IMR-90 (cell line): ENCODE data around the gene ADGRG7. TPM values are rescaled to one million over a fixed set of nuclear protein-coding genes. Genes with fewer than 3 reads are reported as not detected.

Experiments used
- ATAC-seq: fragments of 200-7000 bp; cut with Tn5 transposase; 2 replicates; pipeline ENCODE4 v1.9.1; 2020; ENCODE audit warnings: low read depth, mild to moderate bottlenecking, moderate library complexity
- BruUV-seq: library from RNA; stranded (reverse); fragments of 400-500 nt; replicated peaks from 2 replicates; lab custom pipeline; 2021; lab: Mats Ljungman, UMichigan
- CTCF ChIA-PET: fragments of 300-600 bp; formaldehyde crosslinking; extraction: SDS; loops from one replicate; lab custom pipeline; 2021; ENCODE audit warnings: antibody characterized with exemption; lab: Yijun Ruan, JAX
- POLR2A ChIA-PET: fragments of 300-600 bp; sonication (Branson Sonifier 250); formaldehyde crosslinking; loops from one replicate; lab custom pipeline; 2022; ENCODE audit warnings: antibody characterized with exemption; ENCODE audit not compliant: unreplicated experiment; lab: Charles Lee
- DNase-seq: peaks from one replicate; pipeline ENCODE4 v3.0.0; 2013
- H2AFZ ChIP-seq: replicated peaks from 2 replicates; pipeline ENCODE3; 2013; ENCODE audit warnings: low read length, mild to moderate bottlenecking; ENCODE audit not compliant: poor library complexity
- H2AK5ac ChIP-seq: 2 replicates; pipeline ENCODE4 v1.6.1; 2013; ENCODE audit warnings: low read depth, low read length, inconsistent platforms
- H2AK9ac ChIP-seq: replicated peaks from 2 replicates; pipeline ENCODE3; 2013; ENCODE audit warnings: mild to moderate bottlenecking, low read depth, low read length, moderate library complexity; ENCODE audit not compliant: poor library complexity
- H2BK120ac ChIP-seq: 2 replicates; pipeline ENCODE4 v1.6.1; 2013; ENCODE audit warnings: low read depth, low read length, inconsistent platforms
- H2BK15ac ChIP-seq: 3 replicates; pipeline ENCODE4 v1.6.1; 2013; ENCODE audit warnings: low read depth, low read length, inconsistent platforms
- H2BK20ac ChIP-seq: 2 replicates; pipeline ENCODE4 v1.6.1; 2013; ENCODE audit warnings: low read depth, mild to moderate bottlenecking, inconsistent platforms, low read length, moderate library complexity
- H2BK5ac ChIP-seq: 2 replicates; pipeline ENCODE4 v1.6.1; 2013; ENCODE audit warnings: mild to moderate bottlenecking, low read depth, low read length, inconsistent platforms; ENCODE audit not compliant: poor library complexity, severe bottlenecking
- H3K14ac ChIP-seq: replicated peaks from 2 replicates; pipeline ENCODE4 v1.6.1; 2013; ENCODE audit warnings: low read depth, low read length, inconsistent platforms
- H3K18ac ChIP-seq: 2 replicates; pipeline ENCODE4 v1.6.1; 2013; ENCODE audit warnings: low read depth, low read length, control low read depth
- H3K23ac ChIP-seq: 2 replicates; pipeline ENCODE4 v1.6.1; 2013; ENCODE audit warnings: low read depth, low read length, inconsistent platforms
- H3K27ac ChIP-seq: 2 replicates; pipeline ENCODE4 v1.5.1; 2013; ENCODE audit warnings: mild to moderate bottlenecking, control low read depth, low read length; ENCODE audit not compliant: insufficient read depth
- H3K27me3 ChIP-seq: 2 replicates; pipeline ENCODE4 v1.6.1; 2013; ENCODE audit warnings: low read length; ENCODE audit not compliant: control insufficient read depth, insufficient read depth
- H3K36me3 ChIP-seq: 2 replicates; pipeline ENCODE4 v1.6.1; 2013; ENCODE audit warnings: low read length, mixed read lengths; ENCODE audit not compliant: control insufficient read depth, insufficient read depth
- H3K4ac ChIP-seq: 2 replicates; pipeline ENCODE4 v1.6.1; 2013; ENCODE audit warnings: low read depth, low read length, inconsistent platforms
- H3K4me1 ChIP-seq: 2 replicates; pipeline ENCODE4 v1.6.1; 2013; ENCODE audit warnings: low read length, mixed read lengths; ENCODE audit not compliant: control insufficient read depth, insufficient read depth
- H3K4me2 ChIP-seq: 2 replicates; pipeline ENCODE4 v1.6.1; 2013; ENCODE audit warnings: low read depth, mild to moderate bottlenecking, control low read depth, low read length, moderate library complexity
- H3K4me3 ChIP-seq: 2 replicates; pipeline ENCODE4 v1.5.1; 2013; ENCODE audit warnings: low read depth, mild to moderate bottlenecking, control low read depth, low read length, moderate library complexity; ENCODE audit not compliant: insufficient read depth
- H3K56ac ChIP-seq: 2 replicates; pipeline ENCODE4 v1.6.1; 2013; ENCODE audit warnings: low read length, inconsistent platforms; ENCODE audit not compliant: insufficient read depth; ENCODE audit errors: extremely low read depth
- H3K79me1 ChIP-seq, 2 experiments: 2 replicates each; pipeline ENCODE4 v1.6.1; 2013; ENCODE audit warnings: low read length in 2 of 2, inconsistent platforms in 1 of 2, low read depth in 1 of 2
- H3K9ac ChIP-seq: 2 replicates; pipeline ENCODE4 v1.6.1; 2013; ENCODE audit warnings: low read depth, low read length, control low read depth
- H3K9me1 ChIP-seq: 2 replicates; pipeline ENCODE4 v1.6.1; 2013; ENCODE audit warnings: low read length, inconsistent platforms; ENCODE audit not compliant: insufficient read depth
- H3K9me3 ChIP-seq: 2 replicates; pipeline ENCODE4 v1.6.1; 2013; ENCODE audit warnings: low read length; ENCODE audit not compliant: control insufficient read depth, insufficient read depth
- H4K20me1 ChIP-seq: 2 replicates; pipeline ENCODE4 v1.6.1; 2013; ENCODE audit warnings: low read length, inconsistent platforms; ENCODE audit not compliant: insufficient read depth
- H4K5ac ChIP-seq: 2 replicates; pipeline ENCODE4 v1.6.1; 2013; ENCODE audit warnings: mild to moderate bottlenecking, low read depth, low read length, control low read depth
- H4K8ac ChIP-seq, 2 experiments: 2 replicates each; pipeline ENCODE4 v1.6.1; 2013; ENCODE audit warnings: low read depth in 2 of 2, low read length in 2 of 2, control low read depth in 1 of 2, inconsistent platforms in 1 of 2
- H4K91ac ChIP-seq: 2 replicates; pipeline ENCODE4 v1.6.1; 2013; ENCODE audit warnings: low read depth, low read length, inconsistent platforms; ENCODE audit not compliant: insufficient read depth
- CTCF ChIP-seq: conservative IDR thresholded peaks from 2 replicates; pipeline ENCODE4 v1.5.1; 2012; ENCODE audit warnings: mild to moderate bottlenecking, low read depth, low read length, improper control_type of control experiment
- MXI1 ChIP-seq: IDR thresholded peaks from 2 replicates; pipeline ENCODE4 v1.6.1; 2012; ENCODE audit warnings: low read depth, mild to moderate bottlenecking, low read length, moderate library complexity, borderline replicate concordance
- NFE2L2 ChIP-seq: fragments of 150-350 bp; IDR thresholded peaks from 2 replicates; pipeline ENCODE4 v1.6.1; 2016; ENCODE audit warnings: low read depth, mild to moderate bottlenecking, low read length
- RAD21 ChIP-seq: IDR thresholded peaks from 2 replicates; pipeline ENCODE4 v1.6.1; 2012; ENCODE audit warnings: low read length, improper control_type of control experiment
- WGBS, 2 experiments: methylation state at CpG; one replicate each; pipeline versions ENCODE4 v1.1.5 to v1.1.7; 2013; ENCODE audit warnings: missing lambda C conversion rate in 2 of 2; ENCODE audit not compliant: insufficient read length in 1 of 2; ENCODE audit errors: extremely low coverage in 2 of 2; 5-methylcytosine and 5-hydroxymethylcytosine counted together
- dilution Hi-C: fragments of 300-500 bp; cut with HindIII; formaldehyde crosslinking; loops from one replicate; pipeline ENCODE4 v1.14.3; 2018; ENCODE audit warnings: low sequenced_read_pairs; ENCODE audit not compliant: unreplicated experiment
- in situ Hi-C: fragments of 300-500 bp; cut with MboI; formaldehyde crosslinking; loops from 3 replicates; pipeline ENCODE4 v1.14.3; 2019; ENCODE audit warnings: low sequenced_read_pairs, inconsistent platforms, mixed read lengths
- intact Hi-C: fragments of 100-400 bp; cut with micrococcal nuclease; formaldehyde crosslinking; loops from 2 replicates; pipeline ENCODE4 v1.10.0; 2022
- polyA plus RNA-seq, 3 experiments: library from polyadenylated mRNA; depleted of rRNA; stranded (reverse); fragments of >200 nt; gene quantifications; 2 replicates each; pipeline ENCODE4 v1.2.3, GENCODE V29; 2012; ENCODE audit warnings: low replicate concordance in 1 of 3
- total RNA-seq: library from RNA; depleted of rRNA; stranded (reverse); fragments of >200 nt; gene quantifications from 2 replicates; pipeline ENCODE4 v1.2.3, GENCODE V29; 2012

ADGRG7 gene
- total and polyA plus RNA-seq, 2 of the 4 experiments (the other 2 are of a cell fraction), result not detected

- no peak overlapping the region for H4K5ac ChIP-seq
- H3K18ac ChIP-seq, result no peak overlapping the region
- TF ChIP-seq MXI1, result no peak
- TF ChIP-seq RAD21, result no peak
- TF ChIP-seq NFE2L2, result no peak
- no peak for TF ChIP-seq CTCF
- no peak overlapping the region for H2AK5ac ChIP-seq
- no peak overlapping the region for H3K56ac ChIP-seq
- no peaks in the 10 kb centered on the region for H3K27me3 ChIP-seq
- no peaks in the 10 kb centered on the region for H3K9me1 ChIP-seq
- no peak overlapping the region for H3K9ac ChIP-seq
- no peak overlapping the region for H3K4me2 ChIP-seq
- H2BK5ac ChIP-seq, result no peak overlapping the region
- BruUV-seq, result no TSS peak
- intact Hi-C loops, result no loop called here
- H3K4me3 ChIP-seq, result no peak overlapping the region
- no peak overlapping the region for H2BK20ac ChIP-seq
- no peak overlapping the region for H3K27ac ChIP-seq
- no peaks in the 10 kb centered on the region for H3K79me1 ChIP-seq
- WGBS, 2 experiments, result 100% methylated on average over 1 of the region's 3 CpGs; no CpG with 5 or more reads in 1 of the 2 experiments
- no peak overlapping the region for H3K14ac ChIP-seq
- H4K91ac ChIP-seq, result no peak overlapping the region
- no peak overlapping the region for H2AK9ac ChIP-seq
- in situ Hi-C loops, result no loop called here
- no peak overlapping the region for H3K23ac ChIP-seq
- H3K4me1 ChIP-seq, result peaks cover 1% of the 10 kb centered on the region; the same call in 1 of the 2 replicates
- no peak overlapping the region for H2BK120ac ChIP-seq
- H3K36me3 ChIP-seq, result no peaks in the 10 kb centered on the region
- no peak for ATAC-seq
- H2AFZ ChIP-seq, result no peak overlapping the region
- no peak overlapping the region for H3K4ac ChIP-seq
- H2BK15ac ChIP-seq, result no peak overlapping the region
- POLR2A ChIA-PET, result no interaction called here
- CTCF ChIA-PET, result no interaction called here
- H4K20me1 ChIP-seq, result no peaks in the 10 kb centered on the region
- peaks cover 1% of the 10 kb centered on the region; the same call in 1 of the 2 replicates for H3K9me3 ChIP-seq
- no peak overlapping the region for H4K8ac ChIP-seq
- dilution Hi-C loops, result no loop called here
- no peak for DNase-seq
These were observed 22.6 kb upstream of the ADGRG7 start for GRCh38 chr3:100586832-100587231.
